ENCODE data around the gene PEAK1.

- TF ChIP-seq CTCF (conservative IDR thresholded peaks at IDR 0.05 in 1 of 2, IDR thresholded peaks at IDR 0.05 in 1 of 2; ENCODE audit: low read depth in 1 of 2, low read length in 2 of 2) (no peak), EZH2 (IDR thresholded peaks at IDR 0.05; ENCODE audit: low read length, missing control alignments) (no peak)
These were observed 91.9 kb downstream of the PEAK1 start for GRCh38 chr15:77327844-77328529.

Data from fibroblast of lung (primary cell).